ENCODE measurements around the gene PTER.

DNA sequence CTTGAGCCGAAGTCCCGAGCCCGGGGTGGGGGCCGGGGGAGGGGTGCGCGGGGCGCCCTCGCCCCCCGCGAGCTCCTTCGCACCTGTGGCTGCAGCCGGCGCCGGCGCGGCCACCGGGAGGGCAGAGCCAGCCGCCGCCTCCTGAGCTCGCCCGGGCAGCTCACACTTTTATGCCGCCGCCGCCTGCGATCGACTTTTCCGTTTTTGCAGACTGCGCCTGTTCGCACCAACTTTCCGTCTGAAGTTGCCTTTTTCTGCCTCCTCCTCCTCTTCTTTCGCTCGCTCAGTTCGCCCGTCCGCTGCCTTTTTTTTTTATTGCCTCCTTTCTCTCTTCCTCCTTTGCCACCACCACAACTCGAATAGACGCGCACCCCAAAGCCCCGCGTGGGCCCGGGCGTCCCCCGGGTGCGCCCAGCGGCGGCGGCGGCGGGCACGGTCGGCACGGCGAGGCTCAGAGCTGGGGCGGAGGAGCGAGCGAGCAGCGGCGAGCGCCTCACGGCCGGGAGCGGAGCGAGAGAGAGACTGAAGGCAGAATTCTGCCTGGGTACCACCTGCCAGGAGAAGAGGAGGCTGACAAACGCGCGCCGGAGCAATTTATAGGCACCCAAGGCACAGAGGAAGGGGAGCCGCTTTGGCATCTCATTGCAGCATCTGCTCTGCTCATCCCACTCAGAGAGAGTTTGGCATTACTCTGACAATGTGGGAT, 84.7 kb downstream of the PTER start, which contains the start of gene C1QL3:
- TF ChIP-seq, protein P1, sequence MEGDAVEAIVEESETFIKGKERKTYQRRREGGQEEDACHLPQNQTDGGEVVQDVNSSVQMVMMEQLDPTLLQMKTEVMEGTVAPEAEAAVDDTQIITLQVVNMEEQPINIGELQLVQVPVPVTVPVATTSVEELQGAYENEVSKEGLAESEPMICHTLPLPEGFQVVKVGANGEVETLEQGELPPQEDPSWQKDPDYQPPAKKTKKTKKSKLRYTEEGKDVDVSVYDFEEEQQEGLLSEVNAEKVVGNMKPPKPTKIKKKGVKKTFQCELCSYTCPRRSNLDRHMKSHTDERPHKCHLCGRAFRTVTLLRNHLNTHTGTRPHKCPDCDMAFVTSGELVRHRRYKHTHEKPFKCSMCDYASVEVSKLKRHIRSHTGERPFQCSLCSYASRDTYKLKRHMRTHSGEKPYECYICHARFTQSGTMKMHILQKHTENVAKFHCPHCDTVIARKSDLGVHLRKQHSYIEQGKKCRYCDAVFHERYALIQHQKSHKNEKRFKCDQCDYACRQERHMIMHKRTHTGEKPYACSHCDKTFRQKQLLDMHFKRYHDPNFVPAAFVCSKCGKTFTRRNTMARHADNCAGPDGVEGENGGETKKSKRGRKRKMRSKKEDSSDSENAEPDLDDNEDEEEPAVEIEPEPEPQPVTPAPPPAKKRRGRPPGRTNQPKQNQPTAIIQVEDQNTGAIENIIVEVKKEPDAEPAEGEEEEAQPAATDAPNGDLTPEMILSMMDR (IDR thresholded peaks at IDR 0.05), result no peak
- no peak for TF ChIP-seq POLR2A (IDR thresholded peaks at IDR 0.05)
- no peak for TF ChIP-seq EP300 (IDR thresholded peaks at IDR 0.05)

All from gastroesophageal sphincter (tissue), 3 donors.